NCI-H1092 (cell line): ENCODE data around the gene IQGAP2.
"Not testable (repeated sequence)": the region's sequence is repeated elsewhere in the genome, so short reads cannot be mapped to it uniquely, and the experiment has no call there.

Source experiments
- DNase-seq: peaks from one replicate; lab custom pipeline; 2025; lab: John Stamatoyannopoulos, UW

The IQGAP2 gene, protein sequence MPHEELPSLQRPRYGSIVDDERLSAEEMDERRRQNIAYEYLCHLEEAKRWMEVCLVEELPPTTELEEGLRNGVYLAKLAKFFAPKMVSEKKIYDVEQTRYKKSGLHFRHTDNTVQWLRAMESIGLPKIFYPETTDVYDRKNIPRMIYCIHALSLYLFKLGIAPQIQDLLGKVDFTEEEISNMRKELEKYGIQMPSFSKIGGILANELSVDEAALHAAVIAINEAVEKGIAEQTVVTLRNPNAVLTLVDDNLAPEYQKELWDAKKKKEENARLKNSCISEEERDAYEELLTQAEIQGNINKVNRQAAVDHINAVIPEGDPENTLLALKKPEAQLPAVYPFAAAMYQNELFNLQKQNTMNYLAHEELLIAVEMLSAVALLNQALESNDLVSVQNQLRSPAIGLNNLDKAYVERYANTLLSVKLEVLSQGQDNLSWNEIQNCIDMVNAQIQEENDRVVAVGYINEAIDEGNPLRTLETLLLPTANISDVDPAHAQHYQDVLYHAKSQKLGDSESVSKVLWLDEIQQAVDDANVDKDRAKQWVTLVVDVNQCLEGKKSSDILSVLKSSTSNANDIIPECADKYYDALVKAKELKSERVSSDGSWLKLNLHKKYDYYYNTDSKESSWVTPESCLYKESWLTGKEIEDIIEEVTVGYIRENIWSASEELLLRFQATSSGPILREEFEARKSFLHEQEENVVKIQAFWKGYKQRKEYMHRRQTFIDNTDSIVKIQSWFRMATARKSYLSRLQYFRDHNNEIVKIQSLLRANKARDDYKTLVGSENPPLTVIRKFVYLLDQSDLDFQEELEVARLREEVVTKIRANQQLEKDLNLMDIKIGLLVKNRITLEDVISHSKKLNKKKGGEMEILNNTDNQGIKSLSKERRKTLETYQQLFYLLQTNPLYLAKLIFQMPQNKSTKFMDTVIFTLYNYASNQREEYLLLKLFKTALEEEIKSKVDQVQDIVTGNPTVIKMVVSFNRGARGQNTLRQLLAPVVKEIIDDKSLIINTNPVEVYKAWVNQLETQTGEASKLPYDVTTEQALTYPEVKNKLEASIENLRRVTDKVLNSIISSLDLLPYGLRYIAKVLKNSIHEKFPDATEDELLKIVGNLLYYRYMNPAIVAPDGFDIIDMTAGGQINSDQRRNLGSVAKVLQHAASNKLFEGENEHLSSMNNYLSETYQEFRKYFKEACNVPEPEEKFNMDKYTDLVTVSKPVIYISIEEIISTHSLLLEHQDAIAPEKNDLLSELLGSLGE (N-terminal part only)

GRCh38 chr5:76402886-76403765, at the start of gene IQGAP2:
Gene IQGAP2, plus strand, starts transcription at chr5:76403285. Its CDS starts 261 bp downstream, at chr5:76403546.
- DNase-seq = no peak

DNA sequence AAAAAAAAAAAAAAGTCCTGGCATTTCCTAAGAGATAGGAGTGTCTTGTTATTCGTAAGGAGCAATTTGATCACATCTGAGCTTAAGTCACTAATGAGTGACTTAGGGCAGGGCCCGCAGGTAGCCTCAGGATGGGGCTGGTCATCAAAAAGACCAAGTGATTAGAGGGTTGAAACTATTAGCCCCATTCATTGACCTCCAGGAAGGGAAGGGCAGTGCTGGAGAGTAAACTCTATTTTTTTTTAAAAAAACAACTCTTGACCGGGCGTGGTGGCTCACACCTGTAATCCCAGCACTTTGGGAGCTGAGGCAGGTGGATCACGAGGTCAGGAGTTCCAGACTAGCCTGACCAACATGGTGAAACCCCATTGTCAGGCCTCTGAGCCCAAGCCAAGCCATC, 46.2 kb upstream of the IQGAP2 start:
- no peak for DNase-seq

- DNase-seq = no peak
These were observed 39.5 kb upstream of the IQGAP2 start for GRCh38 chr5:76363352-76364225.

DNA sequence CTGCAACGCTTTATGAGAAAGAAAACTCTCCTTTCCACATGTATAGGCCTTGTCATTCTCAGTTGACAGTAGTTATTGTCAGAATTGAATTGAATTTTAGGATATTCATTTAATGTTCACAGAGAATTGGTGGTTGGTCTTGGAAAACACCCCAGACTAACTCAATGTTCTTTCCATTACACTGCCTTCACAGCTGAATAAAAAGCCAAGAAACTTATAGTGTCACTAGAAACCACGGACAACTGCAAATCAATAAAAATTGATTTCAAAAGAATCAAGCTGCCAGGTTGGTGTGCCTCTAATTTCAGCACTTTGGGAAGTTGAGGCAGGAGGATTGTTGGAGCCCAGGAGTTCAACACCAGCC, 38.9 kb upstream of the IQGAP2 start:
- DNase-seq = no peak

GRCh38 chr5:76365561-76365960, 37.5 kb upstream of the IQGAP2 start:
- DNase-seq = no peak

- DNase-seq = no peak
These were observed 36.5 kb upstream of the IQGAP2 start for GRCh38 chr5:76366596-76366995.

GRCh38 chr5:76367623-76368371, 35.3 kb upstream of the IQGAP2 start:
- no peak for DNase-seq

DNA sequence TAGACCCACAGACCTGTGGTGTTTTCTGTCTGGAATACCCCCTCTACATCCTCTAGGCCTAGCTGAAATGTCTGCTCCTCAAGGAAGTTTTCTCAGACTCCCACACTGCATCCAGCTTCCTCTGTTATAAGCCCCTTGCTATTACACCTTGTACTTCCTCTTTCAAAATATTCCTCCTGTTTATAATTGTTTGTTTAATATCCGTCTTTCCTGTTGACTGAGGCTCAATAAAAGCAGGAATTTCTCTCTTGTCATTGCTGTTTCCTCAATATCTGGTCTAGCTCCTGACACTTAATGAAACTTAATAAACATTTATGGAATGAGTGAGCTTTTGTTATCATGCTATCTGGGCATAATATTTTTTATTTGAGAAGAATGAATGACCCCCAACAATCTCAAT, 34.1 kb upstream of the IQGAP2 start:
- no peak for DNase-seq

- DNase-seq = not testable (repeated sequence)
These were observed 33.4 kb upstream of the IQGAP2 start for GRCh38 chr5:76369668-76370067.

- no peak for DNase-seq
These were observed 31.1 kb upstream of the IQGAP2 start for GRCh38 chr5:76371960-76372322.

- DNase-seq = no peak
These were observed 30.6 kb upstream of the IQGAP2 start for GRCh38 chr5:76372323-76373054.

DNA sequence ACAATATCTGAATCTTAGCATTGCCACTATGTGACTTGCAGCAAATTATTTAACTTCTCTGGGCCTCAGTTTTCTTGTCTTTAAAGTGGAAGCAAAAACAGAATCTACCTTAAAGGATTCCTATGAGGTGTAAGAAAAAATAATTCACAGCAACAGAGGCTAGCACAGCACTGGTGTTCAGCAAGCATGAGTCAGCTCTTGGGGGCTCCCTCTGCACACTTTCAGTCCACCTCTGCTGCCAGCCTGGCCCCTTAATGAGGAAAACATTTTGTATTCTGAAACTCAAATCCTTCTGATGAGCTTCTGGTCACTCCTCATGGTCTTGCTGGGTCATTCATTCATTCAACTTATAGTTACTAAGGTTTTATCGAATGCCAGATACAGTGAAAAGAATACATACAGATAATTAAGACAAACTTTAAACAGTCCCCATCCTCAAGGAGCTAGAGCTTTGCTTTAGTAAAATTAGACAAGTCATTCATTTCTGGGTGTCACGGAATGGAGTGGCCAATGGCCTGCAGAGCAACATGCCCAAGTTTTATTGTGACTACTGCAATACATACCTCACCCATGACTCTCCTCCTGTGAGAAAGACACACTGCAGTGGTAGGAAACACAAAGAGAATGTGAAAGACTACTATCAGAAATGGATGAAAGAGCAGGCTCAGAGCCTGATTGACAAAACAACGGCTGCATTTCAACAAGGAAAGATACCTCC, 26.8 kb upstream of the IQGAP2 start:
- DNase-seq = no peak

DNA sequence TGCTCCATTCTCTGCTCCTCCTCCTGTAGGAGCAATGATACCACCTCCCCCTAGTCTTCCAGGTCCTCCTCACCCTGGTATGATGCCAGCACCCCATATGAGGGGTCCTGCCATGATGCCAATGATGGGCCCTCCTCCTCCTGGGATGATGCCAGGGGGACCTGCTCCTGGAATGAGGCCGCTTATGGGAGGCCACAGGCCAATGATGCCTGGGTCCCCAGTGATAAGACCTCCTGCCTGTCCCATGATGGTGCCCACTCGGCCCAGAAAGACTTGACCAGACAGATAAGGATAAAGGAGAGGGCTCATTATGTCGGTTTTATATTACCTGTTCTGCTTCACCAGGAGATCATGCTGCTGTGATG, 26.2 kb upstream of the IQGAP2 start:
- no peak for DNase-seq

DNA sequence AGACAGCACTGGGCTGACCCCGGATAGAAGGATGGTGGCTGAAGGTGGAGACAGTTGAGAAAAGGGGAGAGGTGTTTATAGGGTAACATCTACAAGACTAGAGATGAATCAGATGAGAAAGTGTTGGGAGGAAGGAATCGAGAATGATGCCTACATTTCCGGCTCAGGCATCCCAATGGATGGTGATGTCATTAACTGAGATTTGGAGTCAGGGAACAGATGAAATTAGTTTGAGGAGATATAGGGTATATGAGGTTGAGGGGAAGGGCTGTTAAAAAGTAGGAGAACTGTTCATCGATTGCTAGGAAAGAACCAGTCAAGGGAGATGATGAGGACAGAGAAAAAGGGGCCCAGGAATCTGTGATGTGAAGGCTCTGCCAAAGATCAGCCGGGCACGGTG, 24.7 kb upstream of the IQGAP2 start:
- no peak for DNase-seq

DNA sequence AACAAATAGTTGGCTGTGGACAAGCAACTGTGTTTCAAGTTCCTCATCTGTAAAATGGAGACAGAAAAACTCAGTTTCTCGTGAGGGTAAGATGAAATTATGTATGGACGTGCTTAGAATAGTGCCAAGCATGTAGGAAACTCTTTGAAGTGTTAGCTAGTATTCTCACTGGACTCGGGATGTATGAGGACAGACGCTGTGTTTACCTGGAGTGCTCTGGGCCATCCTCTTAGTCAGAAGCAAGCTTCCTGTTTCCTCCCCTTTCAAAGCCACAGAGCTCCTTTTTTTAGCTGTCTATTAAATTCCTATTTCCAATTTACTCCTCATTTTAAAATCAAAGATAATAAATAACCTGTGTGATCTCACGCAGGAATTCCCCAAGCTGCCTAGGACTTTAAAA, 23.8 kb upstream of the IQGAP2 start:
- no peak for DNase-seq

DNA sequence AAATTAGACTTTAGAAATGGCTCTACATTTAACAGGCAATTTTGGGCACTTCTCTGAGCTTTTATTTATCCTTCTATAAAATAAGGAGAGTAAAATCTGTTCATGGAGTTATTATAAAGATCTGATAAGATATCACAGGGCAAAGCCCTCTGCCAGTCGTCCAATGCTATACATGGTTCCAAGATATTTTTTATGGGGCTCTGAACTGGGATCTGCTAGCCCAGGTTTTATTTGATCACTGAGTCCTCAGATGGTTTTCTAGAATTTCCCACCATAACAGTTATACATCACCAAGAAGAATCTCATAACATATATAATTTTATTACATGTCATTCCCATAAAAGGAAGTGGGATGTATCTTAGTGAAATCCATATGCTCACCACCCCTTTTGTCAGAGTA, 23.2 kb upstream of the IQGAP2 start:
- no peak for DNase-seq

DNA sequence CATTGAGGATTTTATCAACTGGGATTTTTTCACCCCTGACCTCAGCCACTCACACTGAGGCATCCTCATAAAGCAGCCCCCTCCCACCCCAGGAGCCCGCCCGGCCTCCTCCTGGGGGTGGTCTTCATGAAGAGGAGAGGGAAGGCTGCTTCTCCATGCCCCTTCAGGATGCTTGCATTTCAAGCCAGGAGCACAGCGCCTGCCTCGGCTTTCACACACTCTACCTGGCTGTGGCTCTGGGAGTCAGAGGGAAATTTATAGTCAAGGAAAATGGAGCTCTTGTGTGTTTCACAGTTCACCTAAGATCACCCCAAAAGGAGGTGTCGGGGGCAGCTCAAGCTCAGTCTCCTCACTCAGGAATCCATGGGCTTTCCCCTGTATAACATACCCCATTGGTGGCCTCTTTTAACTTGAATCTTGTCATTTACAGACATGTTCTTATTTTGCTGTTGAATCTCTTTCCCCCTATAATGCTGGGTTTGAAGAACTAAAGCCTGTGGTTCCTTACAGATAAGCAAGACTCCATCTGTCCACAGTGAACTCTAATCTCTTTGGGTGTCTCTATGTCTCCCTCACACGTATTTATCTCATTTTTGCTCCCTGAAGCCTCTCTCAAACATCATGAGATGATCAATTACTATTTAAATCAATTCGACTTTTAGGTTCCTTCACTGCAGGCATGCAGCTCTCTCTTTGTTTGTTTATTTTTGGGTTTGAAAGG, 22.6 kb upstream of the IQGAP2 start:
- no peak for DNase-seq
